ENCODE data around the gene CD320. TPM values are rescaled to one million over a fixed set of nuclear protein-coding genes. Genes with fewer than 3 reads are reported as not detected.
"Not testable (repeated sequence)": the region's sequence is repeated elsewhere in the genome, so short reads cannot be mapped to it uniquely, and the experiment has no call there.

CD320 gene
- polyA plus RNA-seq (ENCODE audit: insufficient read depth in 1 of 5, insufficient read length in 5 of 5, low replicate concordance in 1 of 5) = 10 to 100 TPM; 26.9 to 53.9 (median 33.0) TPM
- long read RNA-seq, donor 1, transcript CD320-201 (5 exons, 1,250 nt) = major isoform, 38 of 52 reads
- long read RNA-seq, donor 1, partial matches to known transcripts = 6 of 52 reads
- long read RNA-seq, donor 1, other reads (novel, unspliced or antisense) = 5 of 52 reads
- long read RNA-seq, donor 2, transcript CD320-201 (5 exons, 1,250 nt) = major isoform, 17 of 19 reads
- long read RNA-seq, donor 2, partial matches to known transcripts = 0 of 19 reads
- long read RNA-seq, donor 2, other reads (novel, unspliced or antisense) = 0 of 19 reads
- long read RNA-seq, donor 3, transcript CD320-201 (5 exons, 1,250 nt) = major isoform, 22 of 24 reads
- long read RNA-seq, donor 3, partial matches to known transcripts = 0 of 24 reads
- long read RNA-seq, donor 3, other reads (novel, unspliced or antisense) = 0 of 24 reads
- long read RNA-seq, donor 4, transcript CD320-201 (5 exons, 1,250 nt) = major isoform, 11 of 13 reads
- long read RNA-seq, donor 4, partial matches to known transcripts = 0 of 13 reads
- long read RNA-seq, donor 4, other reads (novel, unspliced or antisense) = 0 of 13 reads
- long read RNA-seq, donor 5, transcript CD320-201 (5 exons, 1,250 nt) = major isoform, 36 of 38 reads
- long read RNA-seq, donor 5, partial matches to known transcripts = 0 of 38 reads
- long read RNA-seq, donor 5, other reads (novel, unspliced or antisense) = 0 of 38 reads
- long read RNA-seq, donor 6, transcript CD320-201 (5 exons, 1,250 nt) = major isoform, 21 of 22 reads
- long read RNA-seq, donor 6, partial matches to known transcripts = 0 of 22 reads
- long read RNA-seq, donor 6, other reads (novel, unspliced or antisense) = 0 of 22 reads
- long read RNA-seq, donor 7, transcript CD320-201 (5 exons, 1,250 nt) = major isoform, 30 of 32 reads
- long read RNA-seq, donor 7, partial matches to known transcripts = 0 of 32 reads
- long read RNA-seq, donor 7, other reads (novel, unspliced or antisense) = 0 of 32 reads
- long read RNA-seq, donor 8, transcript CD320-201 (5 exons, 1,250 nt) = major isoform, 19 of 20 reads
- long read RNA-seq, donor 8, partial matches to known transcripts = 0 of 20 reads
- long read RNA-seq, donor 8, other reads (novel, unspliced or antisense) = 0 of 20 reads

DNA sequence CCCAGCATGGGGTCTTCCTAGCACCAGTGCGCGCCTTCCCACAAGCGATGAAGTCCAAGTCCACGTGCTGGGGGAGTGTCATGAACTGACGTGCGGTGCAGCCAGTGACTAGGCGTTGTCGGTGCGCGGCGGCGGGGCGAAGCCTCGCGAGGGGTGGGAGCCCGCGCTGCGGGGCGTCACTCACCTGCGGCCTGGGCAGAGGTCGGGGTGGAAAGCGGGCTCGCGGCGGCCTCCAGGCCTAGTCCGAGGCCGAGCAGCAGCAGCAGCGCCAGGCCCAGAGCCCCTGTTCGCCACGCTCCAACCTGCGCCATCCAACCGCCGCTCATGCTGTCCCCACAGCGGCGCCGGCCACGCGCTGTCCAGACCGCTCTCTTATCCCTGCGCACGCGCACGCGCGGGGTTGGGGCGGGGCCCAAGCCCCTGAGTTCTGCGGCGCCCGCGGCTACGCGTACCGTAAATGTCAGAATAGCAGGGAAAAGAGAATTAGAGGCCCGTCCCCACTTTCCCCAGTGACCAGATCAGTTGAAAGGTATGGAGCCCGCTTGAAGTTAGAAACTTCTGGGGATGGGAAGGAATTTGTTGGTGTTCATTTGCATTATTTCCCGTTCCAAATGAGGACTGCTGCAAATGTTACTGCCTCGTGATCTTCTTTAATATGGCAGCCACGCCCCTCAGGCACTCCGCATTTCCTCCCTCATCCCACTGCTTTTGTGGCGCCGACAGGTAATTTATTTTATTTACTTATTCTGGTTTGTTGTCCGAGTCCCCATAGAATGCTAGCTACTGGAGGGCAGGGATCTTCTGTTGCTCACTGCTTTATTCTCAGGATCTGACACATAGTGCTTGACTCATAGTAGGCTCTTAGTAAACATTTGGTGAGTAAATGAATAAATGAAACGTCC lies at the start of gene CD320:
Gene CD320, minus strand, starts transcription at position 394 of the 902 bp plus-strand sequence. Its CDS starts 68 bp downstream, at position 326.
- peak; percentile 87 to 90 for DNase-seq

DNA sequence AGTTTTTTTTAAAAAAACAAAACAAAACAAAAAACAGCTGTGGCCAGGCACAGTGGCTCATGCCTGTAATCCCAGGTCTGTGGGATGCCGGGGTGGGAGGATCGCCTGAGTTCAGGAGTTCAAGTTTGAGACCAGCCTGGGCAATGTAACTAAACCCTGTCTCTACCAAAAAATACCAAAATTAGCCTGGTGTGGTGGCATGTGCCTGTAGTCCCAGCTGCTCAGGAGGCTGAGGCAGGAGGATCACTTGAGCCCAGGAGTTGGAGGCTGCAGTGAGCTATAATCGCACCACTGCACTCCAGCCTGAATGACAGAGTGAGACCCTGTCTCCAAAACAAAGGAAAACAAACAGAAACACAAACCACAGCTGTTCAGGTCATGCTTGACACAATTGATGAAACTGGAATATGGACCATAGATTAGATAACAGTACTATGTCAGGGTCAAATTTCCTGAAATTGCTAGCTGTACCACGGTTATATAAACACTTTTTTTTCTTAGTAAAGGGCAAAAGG lies 48.9 kb upstream of the CD320 start:
- DNase-seq = no peak

DNA sequence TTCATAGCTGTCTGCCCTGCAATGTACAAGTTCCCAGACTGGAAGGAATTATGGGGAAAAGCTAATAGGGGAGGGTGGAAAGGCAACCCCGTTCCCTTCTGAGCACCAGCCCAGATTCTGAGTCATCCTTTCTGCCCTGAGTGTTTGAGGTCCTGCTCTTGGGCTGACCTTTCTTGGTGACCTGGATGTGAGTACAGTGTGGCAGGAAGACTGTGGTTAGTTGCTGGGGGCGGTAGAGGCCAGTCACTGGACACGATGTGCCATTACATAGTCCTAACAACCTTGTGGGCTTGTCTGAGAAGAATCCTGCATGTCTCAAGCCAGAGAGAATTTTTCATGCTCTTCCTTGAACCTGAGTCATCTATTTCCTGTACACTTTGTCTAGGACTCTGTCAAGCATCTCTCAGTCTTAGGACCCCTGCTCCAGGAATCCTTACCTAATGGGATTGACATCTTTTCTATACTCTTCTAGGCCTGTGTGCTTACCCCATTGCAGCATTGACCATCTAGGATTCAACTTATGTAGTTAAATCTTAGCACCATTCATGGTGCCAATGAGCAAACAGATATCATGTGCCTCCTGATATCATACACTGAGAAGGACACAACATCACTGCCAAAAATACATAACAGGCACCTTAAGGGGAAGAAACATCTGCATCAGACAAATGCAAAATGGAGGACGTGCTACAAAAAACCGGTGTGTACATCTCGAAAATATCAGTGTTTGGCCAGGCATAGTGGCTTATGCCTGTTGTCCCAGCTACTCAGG lies 47.7 kb upstream of the CD320 start:
- DNase-seq = no peak

DNA sequence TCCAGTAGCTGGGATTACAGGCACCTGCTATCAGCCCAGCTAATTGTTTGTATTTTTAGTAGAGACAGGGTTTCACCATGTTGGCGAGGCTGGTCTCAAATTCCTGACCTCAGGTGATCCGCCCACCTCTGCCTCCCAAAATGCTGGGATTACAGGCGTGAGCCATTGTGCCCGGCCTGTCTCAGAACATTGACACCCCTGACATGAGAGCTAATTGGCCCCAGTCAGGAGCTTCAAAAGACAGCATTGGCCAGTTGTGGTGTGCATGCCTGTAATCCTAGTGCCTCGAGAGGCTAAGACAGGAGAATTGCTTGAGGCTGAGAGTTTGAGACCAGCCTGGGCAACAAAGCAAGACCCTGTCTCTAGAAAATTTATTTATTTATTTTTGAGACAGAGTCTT lies 44.7 kb upstream of the CD320 start:
- not testable (repeated sequence) for DNase-seq

DNA sequence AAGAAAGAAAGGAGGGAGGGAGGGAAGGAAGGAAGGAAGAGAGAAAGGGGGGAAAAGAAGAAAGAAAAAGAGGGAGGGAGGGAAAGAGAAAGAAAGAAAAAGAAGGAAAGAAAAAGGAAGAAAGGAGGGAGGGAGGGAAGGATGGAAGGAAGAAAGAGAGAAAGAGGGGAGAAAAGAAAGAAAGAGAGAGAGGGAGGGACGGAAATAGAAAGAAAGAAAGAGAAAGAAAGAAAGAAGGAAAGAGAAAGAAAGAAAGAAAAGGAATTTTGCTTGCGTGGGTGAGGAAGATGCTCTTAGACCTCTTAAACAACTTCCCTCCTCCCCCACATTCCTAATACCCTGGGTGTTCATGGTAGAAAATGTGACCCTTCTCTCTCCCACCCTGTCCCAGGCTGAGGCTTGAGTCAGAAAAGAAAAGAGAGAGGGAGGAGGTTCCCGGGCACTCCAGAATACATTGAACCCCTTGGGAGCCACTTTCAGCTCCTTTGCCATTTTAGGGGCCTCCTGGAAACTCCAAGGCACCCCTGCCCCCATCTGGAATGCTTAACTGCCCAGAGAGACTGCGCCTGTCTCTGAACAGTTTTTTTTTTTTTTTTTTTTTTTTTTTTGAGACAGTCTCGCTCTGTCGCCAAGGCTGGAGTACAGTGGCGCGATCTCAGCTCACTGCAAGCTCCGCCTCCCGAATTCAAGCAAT lies 44.1 kb upstream of the CD320 start:
- DNase-seq = no peak

DNA sequence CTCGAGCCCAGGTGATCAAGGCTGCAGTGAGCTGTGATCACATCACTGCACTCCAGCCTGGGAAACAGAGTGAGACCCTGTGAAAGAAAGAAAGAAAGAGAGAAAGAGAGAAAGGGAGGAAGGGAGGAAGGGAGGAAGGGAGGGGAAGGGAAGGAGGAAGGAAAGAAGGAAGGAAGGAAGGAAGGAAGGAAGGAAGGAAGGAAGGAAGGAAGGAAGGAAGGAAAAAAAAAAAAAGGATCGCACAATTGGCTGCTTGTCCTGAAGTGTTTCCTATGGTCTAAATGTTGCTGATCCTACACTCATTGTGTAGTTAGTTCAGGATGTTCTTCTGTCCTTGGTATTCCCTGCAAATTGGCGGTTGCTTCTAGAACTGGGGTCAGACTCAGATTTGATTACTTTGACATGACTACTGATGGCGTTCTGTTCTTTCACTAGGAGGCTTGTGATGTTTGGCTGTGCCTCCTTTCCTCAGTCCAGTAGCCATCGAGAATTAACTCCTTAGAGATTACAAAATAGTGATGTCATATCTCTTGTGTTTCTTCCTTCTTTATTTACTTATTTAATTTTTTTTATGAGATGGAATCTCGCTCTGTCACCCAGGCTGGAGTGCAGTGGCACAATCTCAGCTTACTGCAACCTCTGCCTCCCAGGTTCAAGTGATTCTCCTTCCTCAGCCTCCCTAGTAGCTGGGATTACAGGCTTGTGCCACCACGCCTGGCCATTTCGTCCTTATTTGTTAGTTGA lies 41.6 kb upstream of the CD320 start:
- DNase-seq = not testable (repeated sequence)

DNA sequence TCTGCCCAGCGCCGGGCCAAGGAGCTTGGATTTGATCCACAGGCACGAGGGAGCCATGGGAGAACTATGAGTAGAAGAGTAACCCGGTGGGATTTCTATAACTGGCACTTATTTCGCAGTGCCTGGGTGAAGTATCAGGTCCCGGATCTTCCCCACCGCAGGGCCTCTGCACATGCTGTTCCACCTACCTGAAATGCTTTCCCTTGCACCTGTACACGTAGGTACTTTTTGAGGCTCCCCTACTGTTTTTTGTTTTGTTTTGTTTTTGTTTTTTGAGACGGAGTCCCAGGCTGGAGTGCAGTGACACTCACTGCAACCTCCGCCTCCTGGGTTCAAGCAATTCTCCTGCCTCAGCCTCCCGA lies 35.3 kb upstream of the CD320 start:
- no peak for DNase-seq

DNA sequence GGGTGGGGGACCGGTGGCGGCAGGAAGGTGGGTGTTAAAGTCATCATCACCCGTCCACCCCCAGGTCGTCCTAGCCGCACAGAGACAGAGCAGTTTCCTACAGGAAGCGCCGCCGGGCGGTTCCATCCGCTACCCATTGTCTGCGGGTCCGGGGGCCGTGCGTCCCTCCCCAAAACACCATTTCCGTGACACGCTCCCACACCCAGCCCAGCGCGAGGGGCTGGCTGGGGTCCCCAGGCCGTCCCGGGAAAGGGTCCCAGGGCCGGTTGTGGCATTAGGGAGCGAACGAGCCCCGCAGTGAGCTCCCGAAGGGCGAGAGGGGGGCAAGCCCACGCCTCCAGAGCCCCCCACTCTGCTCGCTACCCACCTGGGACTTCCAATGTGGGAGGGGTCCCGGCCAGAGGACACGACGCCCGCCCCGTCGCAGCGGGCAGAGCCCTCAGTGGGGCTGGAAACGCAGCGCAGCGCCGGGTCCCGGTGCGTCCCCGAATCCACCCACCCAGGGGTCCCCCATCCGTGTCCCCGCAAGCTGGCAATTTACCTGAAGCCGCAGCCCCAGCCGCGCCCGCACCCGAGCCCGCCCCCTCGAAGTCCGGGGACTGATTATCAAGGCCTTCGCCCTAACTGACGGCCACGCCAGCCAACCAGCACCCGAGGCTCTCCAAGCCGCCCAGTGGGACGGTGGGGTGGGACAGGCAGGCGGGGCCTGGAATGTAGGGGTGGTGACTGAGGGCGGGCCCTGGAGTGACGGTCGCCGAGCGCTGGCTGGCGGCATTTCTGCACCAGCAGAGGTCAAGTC lies 34.7 kb upstream of the CD320 start, which contains the start of gene KANK3:
Gene KANK3, minus strand, starts transcription at position 579 of the 799 bp plus-strand sequence. CDS start 5,434 bp downstream, outside the sequence.
- peak; percentile 81 to 83 for DNase-seq

DNA sequence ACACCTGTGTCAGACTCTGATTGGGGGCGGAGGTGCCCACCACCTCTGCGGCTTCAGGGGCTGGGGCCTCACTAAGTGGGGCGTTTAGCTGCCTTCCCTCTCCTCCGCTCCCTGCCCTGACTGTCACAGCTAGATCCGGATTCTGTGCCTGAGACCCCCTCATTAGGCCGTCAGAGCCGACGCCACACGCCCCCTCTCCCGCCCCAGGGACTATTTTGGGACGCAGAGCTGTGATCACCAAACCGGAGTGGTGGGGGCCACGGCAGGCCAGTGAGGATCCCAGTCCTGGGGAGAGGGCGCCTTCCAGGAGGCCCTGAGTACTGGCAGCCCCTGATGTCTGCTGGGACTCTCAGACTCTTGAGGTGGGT lies 34.1 kb upstream of the CD320 start:
- no peak for DNase-seq

DNA sequence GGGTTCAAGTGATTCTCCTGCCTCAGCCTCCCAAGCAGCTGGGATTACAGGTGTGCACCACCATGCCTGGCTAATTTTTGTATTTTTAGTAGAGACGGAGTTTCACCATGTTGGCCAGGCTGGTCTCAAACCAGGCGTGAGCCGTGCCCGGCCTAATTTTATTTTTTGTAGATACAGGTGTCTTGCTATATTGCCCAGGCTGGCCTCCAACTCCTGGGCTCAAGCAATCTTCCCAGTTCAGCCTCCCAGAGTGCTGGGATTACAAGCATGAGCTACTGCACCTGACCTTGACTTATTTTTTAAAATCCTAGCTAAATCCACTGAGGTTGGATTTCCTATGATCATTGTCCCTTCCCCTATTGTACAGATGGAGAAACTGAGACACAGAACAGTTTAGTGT lies 33.3 kb upstream of the CD320 start:
- not testable (repeated sequence) for DNase-seq

DNA sequence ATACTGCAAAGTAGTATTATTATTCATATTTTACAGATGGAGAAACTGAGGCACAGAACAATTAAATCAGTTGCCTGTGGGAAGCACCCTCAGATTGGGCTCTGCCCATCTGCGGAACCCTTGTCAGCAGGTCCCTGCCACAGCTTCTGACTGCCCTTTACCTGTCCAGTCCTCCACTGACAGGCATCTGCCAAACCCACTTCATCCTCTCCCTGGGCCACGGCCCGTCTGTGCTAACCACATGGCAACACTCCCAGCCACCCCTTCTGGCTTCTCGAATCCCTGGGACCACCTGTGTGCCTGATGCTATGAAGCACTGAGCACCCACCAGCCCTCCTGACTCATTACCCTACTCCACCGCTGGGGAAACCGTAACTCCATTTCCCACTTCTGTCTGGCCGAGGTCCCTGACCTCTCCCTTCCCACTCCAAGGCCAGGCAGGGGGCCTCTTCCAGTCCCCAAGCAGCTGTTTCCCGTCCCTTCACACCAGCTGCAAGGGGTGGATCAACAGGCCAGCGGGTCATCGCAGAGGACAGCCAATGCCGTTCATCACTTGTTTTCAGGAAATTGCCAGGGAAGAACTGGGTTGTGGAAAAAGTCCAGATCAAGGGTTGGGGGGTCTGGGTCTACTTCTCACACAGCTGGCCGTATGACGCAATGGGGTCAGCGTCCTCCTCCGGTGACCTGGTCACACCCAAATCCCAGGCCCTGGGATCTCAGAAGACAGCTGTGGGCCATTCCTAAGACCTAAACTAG lies 32.4 kb upstream of the CD320 start:
- peak; percentile 86 to 89 for DNase-seq

DNA sequence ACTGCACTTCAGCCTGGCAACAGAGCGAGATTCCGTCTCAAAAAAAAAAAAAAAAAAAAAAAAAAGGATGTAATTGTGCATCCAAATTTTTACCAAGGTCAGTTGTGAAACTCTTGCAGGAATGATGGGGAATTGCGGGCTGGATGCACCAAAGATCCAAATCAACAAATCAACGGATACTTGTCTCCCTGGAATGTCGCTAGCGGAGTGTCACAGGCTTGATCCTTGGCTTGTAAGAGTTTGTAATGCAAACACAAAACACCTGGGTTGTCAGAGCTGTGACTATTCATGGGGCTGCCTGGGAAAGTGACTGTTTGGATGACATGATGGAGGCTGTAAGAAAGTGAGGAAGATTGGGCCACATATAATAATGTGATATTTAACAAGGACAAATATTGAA lies 30.7 kb upstream of the CD320 start:
- no peak for DNase-seq

DNA sequence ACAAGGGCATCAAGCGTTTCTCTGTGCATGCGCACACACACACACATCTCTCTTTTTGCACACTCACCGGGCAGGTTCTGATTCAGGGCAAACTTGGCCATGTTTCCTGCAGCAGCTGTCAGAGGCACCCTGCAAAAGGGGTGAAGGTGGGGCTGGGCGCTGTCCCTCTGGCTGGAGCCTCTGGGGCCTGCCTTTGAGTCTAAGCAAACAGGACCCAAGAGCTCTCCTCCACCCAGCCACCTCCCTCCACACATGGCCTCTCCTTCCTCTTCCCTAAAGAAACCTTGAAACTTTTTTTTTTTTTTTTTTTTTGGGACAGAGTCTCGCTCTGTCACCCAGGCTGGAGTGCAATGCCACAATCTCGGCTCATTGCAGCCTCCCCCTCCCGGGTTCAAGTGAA lies 29.6 kb upstream of the CD320 start:
- no peak for DNase-seq

DNA sequence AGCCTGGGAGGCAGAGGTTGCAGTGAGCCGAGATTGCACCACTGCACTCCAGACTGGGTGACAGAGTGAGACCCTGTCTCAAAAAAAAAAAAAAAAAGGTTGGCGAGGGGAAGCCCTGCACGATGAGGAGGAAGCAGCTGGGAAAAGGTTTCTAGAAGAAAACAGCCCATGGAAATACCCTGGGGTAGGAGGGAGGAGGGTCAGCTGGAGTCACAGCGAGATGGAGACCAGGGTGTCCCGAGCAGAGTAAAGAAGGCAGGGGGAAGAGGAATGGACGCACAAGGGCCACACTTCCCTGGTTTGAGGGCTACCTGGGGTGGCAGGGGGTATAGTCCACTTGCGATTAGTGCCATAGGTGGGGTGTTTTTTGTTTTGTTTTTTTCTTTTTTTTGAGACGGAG lies 28.5 kb upstream of the CD320 start:
- no peak for DNase-seq

DNA sequence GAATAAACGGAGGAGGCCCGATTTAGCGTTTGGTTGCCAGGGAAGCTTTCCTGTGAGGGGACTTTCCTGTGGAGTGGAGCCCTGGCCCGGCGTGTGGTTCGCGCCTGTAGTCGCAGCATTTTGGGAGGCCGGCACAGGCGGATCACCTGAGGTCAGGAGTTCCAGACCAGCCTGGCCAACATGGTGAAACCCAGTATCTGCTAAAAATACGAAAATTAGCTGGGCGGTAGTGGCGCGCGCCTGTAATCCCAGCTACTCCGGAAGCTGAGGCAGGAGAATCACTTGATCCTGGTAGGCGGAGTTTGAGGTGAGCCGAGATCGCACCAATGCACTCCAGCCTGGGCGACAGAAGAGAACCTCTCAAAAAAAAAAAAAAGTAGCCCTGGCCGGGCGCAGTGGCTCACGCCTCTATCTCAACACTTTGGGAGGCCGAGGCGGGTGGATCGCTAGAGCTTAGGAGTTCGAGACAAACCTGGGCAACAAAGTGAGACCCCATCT lies 28.0 kb upstream of the CD320 start:
- DNase-seq = no peak

DNA sequence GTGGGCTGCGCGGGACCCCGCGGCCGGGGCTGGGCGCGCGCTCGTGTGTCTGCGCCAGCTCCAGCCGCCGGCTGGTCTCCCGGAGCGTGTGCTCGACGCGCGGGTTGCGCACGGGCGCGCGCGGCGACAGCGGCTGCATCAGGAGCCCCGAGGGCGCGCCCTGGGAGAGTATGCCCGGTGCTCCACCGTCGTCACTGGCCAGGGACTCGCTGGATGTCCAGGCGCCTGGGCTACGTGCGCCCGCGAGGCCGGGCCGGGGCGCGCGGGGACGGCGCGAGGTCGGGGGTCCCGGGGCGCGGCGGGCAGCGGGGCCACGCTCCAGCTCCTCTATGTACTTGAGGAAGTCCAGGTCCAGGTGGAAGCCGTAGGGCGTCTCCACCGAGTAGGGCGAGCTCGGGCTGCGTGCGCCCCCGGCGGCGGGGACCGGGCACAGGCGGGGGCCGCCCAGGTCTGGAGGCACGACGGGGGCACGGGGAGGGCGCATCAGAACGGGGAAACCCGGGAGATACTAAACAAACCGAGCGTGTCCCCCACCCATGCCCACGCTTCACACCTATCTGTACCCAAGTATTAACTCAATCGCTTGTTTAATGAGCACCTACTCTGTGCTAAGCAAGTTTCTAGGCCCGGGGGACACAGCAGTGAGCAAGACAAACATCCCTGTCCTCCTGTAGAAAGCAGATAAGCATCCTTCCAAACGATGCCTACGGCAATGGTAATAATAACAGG lies 27.3 kb upstream of the CD320 start:
- DNase-seq = no peak

All from right lung (tissue), 10 donors.